Subcutaneous adipose tissue (tissue), 4 donors: ENCODE results near the gene IGFL1. TPM values are rescaled to one million over a fixed set of nuclear protein-coding genes. Genes with fewer than 3 reads are reported as not detected.

Source experiments
- CTCF ChIP-seq: fragments of 450-650 bp; IDR thresholded peaks from one replicate; pipeline ENCODE4 v1.5.1; 2016; ENCODE audit warnings: low read depth, mild to moderate bottlenecking, control low read depth, antibody characterized with exemption, moderate library complexity
- total RNA-seq, 4 donors: library from RNA; depleted of rRNA; stranded (reverse); fragments of >200 nt; gene quantifications; one replicate each; pipeline ENCODE4 v1.1.0, GENCODE V29; 2016

Gene IGFL1
- not detected for total RNA-seq

GRCh38 chr19:46229442-46229841, at the start of gene IGFL1:
TSS of gene IGFL1 (plus strand) at chr19:46229742. CDS start at chr19:46229775, 33 bp downstream.
- TF ChIP-seq CTCF: no peak

DNA sequence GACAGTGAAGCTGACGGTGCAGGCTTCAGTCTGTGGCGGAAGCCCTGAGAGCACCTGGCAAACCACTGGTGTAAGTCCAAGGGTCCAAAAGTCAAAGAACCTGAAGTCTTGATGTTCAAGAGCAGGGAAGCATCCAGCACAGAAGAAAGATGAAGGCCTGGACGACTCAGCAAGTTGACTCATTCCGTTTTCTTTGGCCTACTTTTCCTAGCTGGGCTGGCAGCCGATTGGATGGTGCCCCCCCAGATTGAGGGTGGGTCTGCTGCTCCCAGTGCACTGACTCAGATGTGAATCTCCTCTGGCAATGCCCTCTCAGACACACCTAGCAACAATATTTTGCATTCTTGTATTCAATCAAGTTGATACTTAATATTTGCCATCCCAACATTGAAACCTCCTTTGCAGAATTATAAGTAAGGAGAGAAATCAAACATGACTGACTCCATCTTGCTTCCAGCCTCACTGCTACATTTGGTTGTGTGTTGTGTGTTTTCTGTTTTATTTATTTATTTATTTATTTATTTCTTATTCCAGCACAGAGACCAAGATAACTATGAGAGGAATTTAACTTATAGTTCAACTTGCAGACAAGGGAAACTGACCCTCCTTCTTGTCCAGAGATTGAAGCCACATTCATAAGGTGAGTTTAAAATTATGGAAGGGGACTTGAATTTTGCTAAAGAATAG, 48.7 kb upstream of the IGFL1 start:
- no peak for TF ChIP-seq CTCF

GRCh38 chr19:46181388-46181779, 48.2 kb upstream of the IGFL1 start:
- TF ChIP-seq CTCF: no peak

- TF ChIP-seq CTCF: no peak
Observed at GRCh38 chr19:46182476-46182875, 47.1 kb upstream of the IGFL1 start.

GRCh38 chr19:46186101-46186716, 43.3 kb upstream of the IGFL1 start:
- no peak for TF ChIP-seq CTCF

DNA sequence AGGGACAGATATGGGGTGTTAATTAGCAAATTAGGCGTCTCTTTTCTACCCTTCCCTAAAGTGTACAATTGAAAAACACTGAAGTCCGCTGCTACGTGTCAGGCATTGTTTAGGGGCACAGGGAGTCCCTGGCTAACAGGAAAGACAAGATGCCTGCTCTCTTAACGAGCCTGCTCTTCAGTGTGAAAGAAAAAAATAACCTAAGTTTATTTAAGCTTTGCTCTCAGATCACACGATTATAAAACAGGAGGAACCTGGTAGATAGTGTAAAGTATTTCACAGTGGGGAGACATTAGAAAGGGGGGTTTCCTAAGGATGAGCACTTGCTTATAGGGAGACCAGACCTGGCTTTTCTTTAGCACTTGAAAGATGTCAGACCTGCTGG, 42.8 kb upstream of the IGFL1 start:
- no peak for TF ChIP-seq CTCF

DNA sequence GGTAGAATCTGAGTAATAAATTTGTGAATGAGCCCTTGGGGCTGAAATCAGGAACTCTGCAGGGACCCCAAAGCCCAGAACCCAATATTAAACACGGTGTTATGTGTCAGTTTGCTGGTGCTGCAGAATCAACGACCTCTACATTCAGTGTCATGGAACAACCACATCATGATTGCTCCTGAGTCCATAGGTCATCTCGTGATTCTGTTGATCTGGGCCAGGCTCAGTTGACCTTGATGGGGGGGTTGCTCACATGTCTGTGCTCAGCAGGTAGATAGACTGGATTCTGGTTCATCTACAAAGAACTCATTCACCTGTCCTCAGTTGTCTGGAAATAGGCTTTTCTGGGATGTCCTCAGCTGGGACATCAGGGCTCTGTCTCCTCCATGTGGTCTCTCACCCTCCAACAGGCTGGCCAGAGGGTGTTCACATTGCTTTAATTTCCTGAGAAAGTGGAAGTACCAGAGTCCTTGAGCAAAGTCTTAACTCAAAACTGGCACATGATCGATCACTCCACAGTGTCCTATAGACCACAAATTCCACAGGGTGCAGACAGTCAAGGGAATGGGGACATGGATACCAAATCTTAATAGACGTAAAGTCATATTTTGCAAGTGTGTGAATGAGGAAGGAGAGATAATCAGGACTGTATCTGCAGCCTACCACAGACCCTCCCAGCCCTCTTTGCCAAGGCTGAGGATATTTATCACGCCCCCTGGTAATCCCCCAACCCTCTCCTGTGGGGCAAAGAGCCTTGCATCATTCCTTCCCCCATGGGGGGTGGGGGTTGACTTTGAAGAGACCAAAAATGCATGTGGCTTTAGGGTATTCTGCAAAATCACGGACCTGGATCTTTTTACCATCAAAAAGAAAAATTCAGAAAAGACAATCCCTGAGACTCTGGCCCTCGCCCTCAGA, 39.3 kb upstream of the IGFL1 start:
- no peak for TF ChIP-seq CTCF
